DOHH2 (cell line): Measurements from ENCODE around the gene GRB10.

Experiments
- H3F3A ChIP-seq: fragments of 200-600 bp; sonication (generic), shearing (Covaris generic); 2 replicates; pipeline ENCODE4 v1.6.0; 2016; ENCODE audit warnings: antibody characterized with exemption, mild to moderate bottlenecking; ENCODE audit not compliant: control insufficient read depth, insufficient read depth
- H3K27ac ChIP-seq: fragments of 200-600 bp; sonication (generic); 2 replicates; pipeline ENCODE4 v1.5.1; 2014; ENCODE audit warnings: low read depth, mild to moderate bottlenecking, low read length, moderate library complexity
- H3K27me3 ChIP-seq: fragments of 200-600 bp; sonication (generic); 2 replicates; pipeline ENCODE4 v1.6.1; 2014; ENCODE audit warnings: mild to moderate bottlenecking, low read length, mixed read lengths; ENCODE audit not compliant: control insufficient read depth
- H3K36me3 ChIP-seq: fragments of 200-600 bp; sonication (generic); 2 replicates; pipeline ENCODE4 v1.6.1; 2014; ENCODE audit warnings: mild to moderate bottlenecking, low read length, moderate library complexity, mixed read lengths; ENCODE audit not compliant: control insufficient read depth
- H3K4me1 ChIP-seq: fragments of 200-600 bp; sonication (generic); 2 replicates; pipeline ENCODE4 v1.6.1; 2014; ENCODE audit warnings: mild to moderate bottlenecking, low read length, mixed read lengths; ENCODE audit not compliant: control insufficient read depth
- H3K4me2 ChIP-seq: fragments of 200-600 bp; sonication (generic); 2 replicates; pipeline ENCODE4 v1.6.0; 2014; ENCODE audit warnings: mild to moderate bottlenecking, low read length, moderate library complexity
- H3K4me3 ChIP-seq: fragments of 200-600 bp; sonication (generic); 2 replicates; pipeline ENCODE4 v1.5.1; 2014; ENCODE audit warnings: mild to moderate bottlenecking, low read length, mixed read lengths
- H3K79me2 ChIP-seq: fragments of 200-600 bp; sonication (generic); 2 replicates; pipeline ENCODE4 v1.6.1; 2014; ENCODE audit warnings: mild to moderate bottlenecking, low read length, mixed read lengths; ENCODE audit not compliant: control insufficient read depth
- H3K9me2 ChIP-seq: fragments of 200-600 bp; sonication (generic); replicated peaks from 2 replicates; pipeline ENCODE4 v1.6.1; 2014; ENCODE audit warnings: mild to moderate bottlenecking, low read length, mixed read lengths; ENCODE audit not compliant: control insufficient read depth
- H3K9me3 ChIP-seq: fragments of 200-600 bp; sonication (generic); 2 replicates; pipeline ENCODE4 v1.6.1; 2014; ENCODE audit warnings: antibody characterized with exemption, low read length, mixed read lengths; ENCODE audit not compliant: control insufficient read depth, insufficient read depth
- H4K20me1 ChIP-seq: fragments of 200-600 bp; sonication (generic); 2 replicates; pipeline ENCODE4 v1.6.0; 2014; ENCODE audit warnings: low read depth, mild to moderate bottlenecking, antibody characterized with exemption, low read length, moderate library complexity; ENCODE audit not compliant: control insufficient read depth, insufficient read depth
- CTCF ChIP-seq: fragments of 200-600 bp; sonication (generic); IDR thresholded peaks from one replicate; pipeline ENCODE4 v1.5.1; 2014; ENCODE audit warnings: antibody characterized with exemption, mild to moderate bottlenecking, low read depth, low read length; ENCODE audit not compliant: poor library complexity, severe bottlenecking
- EZH2phosphoT487 ChIP-seq: fragments of 200-600 bp; sonication (generic); IDR thresholded peaks from 2 replicates; pipeline ENCODE4 v1.6.1; 2017; ENCODE audit warnings: borderline replicate concordance, mild to moderate bottlenecking, antibody characterized with exemption, low read length, moderate library complexity, mixed read lengths

The GRB10 gene

GRCh38 chr7:50788382-50788781 lies 5.7 kb upstream of the GRB10 start:
- H4K20me1 ChIP-seq, result no peaks in the 10 kb centered on the region
- H3K4me1 ChIP-seq, result no peaks in the 10 kb centered on the region

GRCh38 chr7:50787825-50788224 lies 5.1 kb upstream of the GRB10 start:
- TF ChIP-seq EZH2phosphoT487 (no peak), CTCF (no peak)
- Histone ChIP-seq H3K4me1 (no peaks in the 10 kb centered on the region), H3F3A (no peaks in the 10 kb centered on the region), H4K20me1 (no peaks in the 10 kb centered on the region), H3K4me3 (no peak overlapping the region), H3K9me3 (no peaks in the 10 kb centered on the region; the same call in 1 of the 2 replicates), H3K36me3 (no peaks in the 10 kb centered on the region), H3K27me3 (no peaks in the 10 kb centered on the region), H3K79me2 (no peaks in the 10 kb centered on the region), H3K27ac (no peak overlapping the region), H3K4me2 (no peak overlapping the region), H3K9me2 (no peaks in the 10 kb centered on the region)

More at GRCh38 chr7:50788382-50788781, 5.7 kb upstream of the GRB10 start:
- H3K9me2 ChIP-seq, result no peaks in the 10 kb centered on the region
- no peak overlapping the region for H3K4me2 ChIP-seq
- no peaks in the 10 kb centered on the region for H3F3A ChIP-seq
- no peaks in the 10 kb centered on the region for H3K79me2 ChIP-seq
- H3K27me3 ChIP-seq, result no peaks in the 10 kb centered on the region
- no peaks in the 10 kb centered on the region for H3K36me3 ChIP-seq
- no peak for TF ChIP-seq EZH2phosphoT487
- no peak for TF ChIP-seq CTCF
- H3K27ac ChIP-seq, result no peak overlapping the region
- H3K4me3 ChIP-seq, result no peak overlapping the region
- no peaks in the 10 kb centered on the region for H3K9me3 ChIP-seq

GRCh38 chr7:50785346-50785745 lies 2.6 kb upstream of the GRB10 start:
- H3K27me3 ChIP-seq, result no peaks in the 10 kb centered on the region
- no peaks in the 10 kb centered on the region for H4K20me1 ChIP-seq
- no peaks in the 10 kb centered on the region for H3K36me3 ChIP-seq
- H3K79me2 ChIP-seq, result no peaks in the 10 kb centered on the region
- TF ChIP-seq EZH2phosphoT487, result no peak
- TF ChIP-seq CTCF, result no peak
- H3K9me2 ChIP-seq, result no peaks in the 10 kb centered on the region
- no peaks in the 10 kb centered on the region for H3K4me1 ChIP-seq
- H3K4me3 ChIP-seq, result no peak overlapping the region
- H3F3A ChIP-seq, result no peaks in the 10 kb centered on the region
- H3K4me2 ChIP-seq, result no peak overlapping the region
- no peak overlapping the region for H3K27ac ChIP-seq
- peaks cover 7% of the 10 kb centered on the region; the same call in 1 of the 2 replicates for H3K9me3 ChIP-seq
